Neural crest cell (in vitro differentiated cells): Measurements from ENCODE around the gene ARID3C. TPM values are rescaled to one million over a fixed set of nuclear protein-coding genes. Genes with fewer than 3 reads are reported as not detected.
A peak's percentile ranks its signal among the peaks of the same experiment; 100 is the strongest.

ENCODE experiments used
- DNase-seq: peaks from one replicate; pipeline ENCODE4 v3.0.0; 2021; ENCODE audit warnings: low read depth, mixed read lengths, low spot score
- H3K27ac Mint-ChIP-seq: one replicate; pipeline ENCODE4 v1.8.0; 2021; ENCODE audit warnings: mild to moderate bottlenecking, mixed read lengths; ENCODE audit not compliant: unreplicated experiment
- H3K27me3 Mint-ChIP-seq: 2 replicates; pipeline ENCODE4 v1.8.0; 2021; ENCODE audit warnings: low read depth, mild to moderate bottlenecking, mixed read lengths
- H3K36me3 Mint-ChIP-seq: 2 replicates; pipeline ENCODE4 v1.8.0; 2021; ENCODE audit warnings: low read depth, mild to moderate bottlenecking, mixed read lengths
- H3K4me1 Mint-ChIP-seq: 2 replicates; pipeline ENCODE4 v1.8.0; 2021; ENCODE audit warnings: mixed read lengths
- H3K4me3 Mint-ChIP-seq: one replicate; pipeline ENCODE4 v1.8.0; 2021; ENCODE audit warnings: mild to moderate bottlenecking, mixed read lengths
- H3K9me3 Mint-ChIP-seq: 2 replicates; pipeline ENCODE4 v1.8.0; 2021; ENCODE audit warnings: mixed read lengths
- total RNA-seq: library from RNA; stranded (reverse); gene quantifications from 2 replicates; pipeline ENCODE4 v1.2.1, GENCODE V29; 2021
- TF ChIP-seq, protein P1 (sequence below): fragments of 200-600 bp; sonication (generic); conservative IDR thresholded peaks from 2 replicates; pipeline ENCODE4 v1.5.0; 2021; ENCODE audit warnings: antibody characterized with exemption, mild to moderate bottlenecking

ARID3C gene
- total RNA-seq, 1 donor from 2014 or later, result 0.68 TPM

DNA sequence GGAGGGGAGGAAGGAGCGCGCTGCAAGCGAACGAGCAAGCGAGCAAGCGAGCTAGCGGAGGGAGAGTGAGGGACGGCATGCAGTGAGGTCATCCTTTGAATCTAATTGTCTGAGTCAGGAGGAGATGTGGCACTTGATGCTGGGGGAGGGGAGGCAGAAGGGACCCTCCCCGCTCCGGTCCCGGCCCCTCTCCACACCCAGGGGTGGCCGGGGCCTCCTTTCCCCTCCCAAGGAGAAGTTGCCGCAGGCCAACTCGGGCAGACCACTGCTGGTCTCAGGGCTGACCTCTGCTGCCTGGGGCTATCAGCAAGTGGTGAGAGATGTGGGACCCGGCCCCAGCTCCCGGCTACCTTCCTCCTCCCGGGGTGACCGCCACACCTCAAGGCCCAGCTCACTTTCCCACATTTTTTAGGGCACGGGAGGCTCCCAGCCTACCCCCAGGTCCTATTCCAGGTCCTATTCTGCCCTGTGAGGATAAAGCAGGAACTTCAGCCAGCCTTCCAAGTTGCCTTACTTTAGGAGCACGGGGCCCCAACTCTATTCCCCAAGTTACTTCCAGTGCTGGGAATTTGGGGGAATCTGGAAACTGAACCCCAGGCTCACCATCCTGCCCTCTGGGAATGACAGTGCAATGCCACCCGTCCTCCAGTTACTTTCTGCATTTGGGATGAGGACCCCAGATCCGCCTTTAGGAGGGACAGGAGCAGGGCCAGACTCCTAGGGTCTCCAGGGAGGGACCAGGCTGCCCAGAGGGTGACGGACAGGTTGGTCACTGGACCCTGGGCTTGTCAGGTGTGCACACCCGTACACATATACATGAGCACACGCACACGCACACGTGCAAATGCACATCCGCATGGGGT is 50.4 kb downstream of the ARID3C start:
- DNase-seq, result peak; percentile 63
- H3K9me3 Mint-ChIP-seq, result no peaks in the 10 kb centered on the region
- peak overlapping the region; percentile 83 for H3K4me3 Mint-ChIP-seq
- peak overlapping the region; percentile 97 for H3K27ac Mint-ChIP-seq
- TF ChIP-seq, protein P1, sequence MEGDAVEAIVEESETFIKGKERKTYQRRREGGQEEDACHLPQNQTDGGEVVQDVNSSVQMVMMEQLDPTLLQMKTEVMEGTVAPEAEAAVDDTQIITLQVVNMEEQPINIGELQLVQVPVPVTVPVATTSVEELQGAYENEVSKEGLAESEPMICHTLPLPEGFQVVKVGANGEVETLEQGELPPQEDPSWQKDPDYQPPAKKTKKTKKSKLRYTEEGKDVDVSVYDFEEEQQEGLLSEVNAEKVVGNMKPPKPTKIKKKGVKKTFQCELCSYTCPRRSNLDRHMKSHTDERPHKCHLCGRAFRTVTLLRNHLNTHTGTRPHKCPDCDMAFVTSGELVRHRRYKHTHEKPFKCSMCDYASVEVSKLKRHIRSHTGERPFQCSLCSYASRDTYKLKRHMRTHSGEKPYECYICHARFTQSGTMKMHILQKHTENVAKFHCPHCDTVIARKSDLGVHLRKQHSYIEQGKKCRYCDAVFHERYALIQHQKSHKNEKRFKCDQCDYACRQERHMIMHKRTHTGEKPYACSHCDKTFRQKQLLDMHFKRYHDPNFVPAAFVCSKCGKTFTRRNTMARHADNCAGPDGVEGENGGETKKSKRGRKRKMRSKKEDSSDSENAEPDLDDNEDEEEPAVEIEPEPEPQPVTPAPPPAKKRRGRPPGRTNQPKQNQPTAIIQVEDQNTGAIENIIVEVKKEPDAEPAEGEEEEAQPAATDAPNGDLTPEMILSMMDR, result no peak
- H3K36me3 Mint-ChIP-seq, result no peaks in the 10 kb centered on the region
- no peaks in the 10 kb centered on the region for H3K27me3 Mint-ChIP-seq
- peaks cover 90% of the 10 kb centered on the region for H3K4me1 Mint-ChIP-seq

DNA sequence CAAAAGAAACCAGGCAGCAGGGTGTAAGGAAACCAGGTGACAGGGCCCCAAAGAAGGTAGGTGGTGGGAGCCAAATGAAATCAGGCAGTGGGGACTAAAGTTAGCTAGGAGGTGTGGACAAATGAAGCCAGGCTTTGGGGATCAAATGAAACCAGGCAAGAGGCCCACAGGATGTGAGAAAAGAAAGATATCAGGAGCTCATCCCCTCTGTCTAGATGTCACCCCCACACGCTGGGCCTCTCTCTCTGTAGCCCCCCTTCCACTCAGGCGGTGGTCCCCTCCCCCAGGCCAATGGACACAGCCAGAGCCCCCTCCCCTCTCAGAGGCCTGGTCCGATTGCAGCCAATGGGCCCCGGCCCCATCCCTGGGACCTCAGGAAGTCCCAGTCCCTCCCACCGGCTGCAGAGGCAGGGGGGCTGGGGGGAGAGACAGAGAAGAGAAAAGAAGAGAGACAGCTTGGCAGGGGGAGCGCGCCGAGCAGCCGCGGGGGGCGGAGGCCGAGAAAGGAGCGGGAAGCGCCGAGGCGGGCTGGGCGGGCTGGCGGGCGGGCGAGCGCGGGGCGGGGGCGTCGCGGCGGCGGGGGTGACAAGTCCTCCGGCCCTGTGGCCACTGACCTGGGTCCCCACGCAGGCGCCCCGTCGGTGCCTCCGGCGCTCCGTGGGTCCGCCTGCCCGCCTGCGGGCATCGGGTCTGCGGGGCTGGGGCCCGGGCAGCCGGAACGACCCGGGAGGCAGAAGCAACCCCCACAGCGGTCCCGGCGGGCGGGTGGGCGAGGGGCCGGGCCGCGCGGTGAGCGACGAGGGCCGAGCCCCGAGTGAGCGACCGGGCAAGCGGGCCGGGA is 51.2 kb downstream of the ARID3C start:
- peak overlapping the region; percentile 86 for H3K4me3 Mint-ChIP-seq
- no peaks in the 10 kb centered on the region for H3K27me3 Mint-ChIP-seq
- TF ChIP-seq, protein P1, result no peak
- H3K4me1 Mint-ChIP-seq, result peaks cover 89% of the 10 kb centered on the region
- H3K27ac Mint-ChIP-seq, result peak overlapping the region; percentile 95
- peak; percentile 66 for DNase-seq
- H3K9me3 Mint-ChIP-seq, result no peaks in the 10 kb centered on the region
- H3K36me3 Mint-ChIP-seq, result no peaks in the 10 kb centered on the region

DNA sequence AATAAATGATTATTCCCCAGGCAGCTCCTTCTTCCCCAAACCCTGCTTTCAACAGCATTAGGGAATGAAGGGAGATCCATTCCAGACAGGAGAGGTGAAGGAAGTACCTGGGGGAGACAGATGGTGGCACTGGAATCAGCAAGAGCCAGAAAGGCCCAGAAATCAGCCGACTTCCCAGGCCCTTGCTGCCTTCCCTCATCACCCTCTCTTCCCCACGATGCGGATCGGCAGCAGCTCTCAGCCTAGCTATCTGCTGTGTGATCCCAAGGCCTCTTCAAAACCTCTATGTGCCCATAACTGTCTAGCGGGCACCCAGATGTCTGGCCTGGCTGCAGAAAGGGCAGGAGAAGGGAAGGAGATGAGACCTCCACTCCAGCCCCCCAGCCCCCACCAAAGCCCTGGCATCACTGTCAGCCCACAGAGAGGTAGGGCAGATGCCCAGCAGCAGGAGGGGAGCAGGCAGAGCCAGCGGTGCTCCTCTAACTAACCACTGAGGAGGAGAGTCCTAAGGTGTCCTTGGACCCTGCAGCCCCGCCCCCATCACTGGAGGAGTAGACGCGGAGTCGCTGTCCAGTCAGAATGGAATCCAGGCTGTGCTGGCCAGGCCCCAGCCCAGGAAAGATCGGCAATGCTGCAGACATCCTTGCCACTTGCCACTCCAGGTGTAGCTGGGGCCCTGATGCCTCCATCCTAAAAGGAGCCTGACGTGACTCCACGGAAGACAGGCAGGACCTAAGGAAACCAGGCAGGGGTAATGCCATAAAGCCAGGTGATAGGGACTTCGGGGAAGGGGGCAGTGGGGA is 52.1 kb downstream of the ARID3C start:
- peak; percentile 60 for DNase-seq
- Mint-ChIP-seq H3K4me1 (peaks cover 91% of the 10 kb centered on the region), H3K27ac (peak overlapping the region; percentile 95), H3K4me3 (peak overlapping the region; percentile 86), H3K27me3 (no peaks in the 10 kb centered on the region), H3K36me3 (no peaks in the 10 kb centered on the region), H3K9me3 (no peaks in the 10 kb centered on the region)
- TF ChIP-seq, protein P1, result no peak

DNA sequence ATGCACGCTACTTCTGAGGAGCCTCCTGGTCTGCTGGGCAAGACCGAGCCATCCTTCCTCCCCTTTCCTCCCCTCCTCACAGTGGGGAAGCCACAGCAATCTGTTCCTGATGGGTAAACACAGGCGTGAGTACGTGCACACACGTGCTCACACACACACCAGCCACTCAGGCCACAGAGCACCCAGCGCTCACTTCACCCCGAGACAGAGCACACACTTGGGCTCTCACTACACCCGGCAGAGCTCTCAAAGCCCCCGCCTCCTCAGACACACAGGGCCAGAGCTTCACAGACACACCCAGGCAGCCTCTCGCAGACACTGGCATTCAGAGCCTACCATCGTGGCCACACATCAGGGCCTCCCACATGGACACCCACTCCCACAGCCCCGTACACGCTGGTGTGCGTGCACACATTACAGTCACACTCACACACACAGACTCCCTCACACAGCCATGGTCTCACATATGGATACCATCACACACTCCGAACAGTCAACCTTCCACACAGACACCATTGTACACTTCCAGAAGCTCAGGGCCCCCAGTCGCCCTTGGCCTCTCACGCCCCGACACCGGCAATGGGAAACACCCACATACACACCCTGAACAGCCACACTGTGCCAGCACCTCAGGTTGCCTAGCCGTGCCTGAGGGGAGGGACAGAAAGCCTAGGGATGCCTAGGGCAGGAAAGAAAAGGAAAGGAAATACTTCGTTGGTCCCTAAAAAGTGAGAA is 52.8 kb downstream of the ARID3C start:
- Mint-ChIP-seq H3K36me3 (no peaks in the 10 kb centered on the region), H3K27me3 (no peaks in the 10 kb centered on the region), H3K27ac (peak overlapping the region; percentile 81), H3K4me3 (peak overlapping the region; percentile 86), H3K9me3 (no peaks in the 10 kb centered on the region), H3K4me1 (peaks cover 91% of the 10 kb centered on the region)
- TF ChIP-seq, protein P1, result no peak
- no peak for DNase-seq

DNA sequence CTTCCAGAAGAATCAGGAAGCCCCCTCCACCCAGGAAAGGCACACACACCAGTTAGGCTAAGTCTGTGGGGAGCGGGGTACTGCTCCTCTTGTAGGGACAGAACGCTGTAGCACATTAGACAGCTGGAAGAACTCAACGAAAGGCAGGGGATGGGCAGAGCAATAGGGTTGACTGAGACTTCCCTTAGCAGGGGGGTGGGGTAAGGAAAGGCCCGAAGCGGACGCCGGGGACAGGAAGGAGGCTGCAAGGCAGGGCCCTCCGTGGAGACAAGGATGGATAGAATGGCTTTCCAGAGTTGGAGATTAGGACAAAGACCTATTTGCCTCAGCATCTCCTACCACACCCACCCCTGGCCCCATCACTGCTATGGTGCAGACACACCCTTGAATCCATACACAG is 53.6 kb downstream of the ARID3C start:
- Mint-ChIP-seq H3K4me1 (peaks cover 91% of the 10 kb centered on the region), H3K27me3 (no peaks in the 10 kb centered on the region)

More for the DNA sequence above, 53.6 kb downstream of the ARID3C start:
- TF ChIP-seq, protein P1, result no peak
- Mint-ChIP-seq H3K36me3 (no peaks in the 10 kb centered on the region), H3K4me3 (peak overlapping the region; percentile 69), H3K9me3 (no peaks in the 10 kb centered on the region), H3K27ac (no peak overlapping the region)
- no peak for DNase-seq
